ENCODE measurements around the gene PROS1.
A peak's percentile ranks its signal among the peaks of the same experiment; 100 is the strongest.

PROS1 gene

GRCh38 chr3:93973131-93974126, at the start of gene PROS1:
Gene PROS1 (minus strand): TSS chr3:93973896. CDS start chr3:93973749, 147 bp downstream.
- DNase-seq, result peak; percentile 80

- no peak for DNase-seq
Measured at GRCh38 chr3:94020293-94020692, 46.6 kb upstream of the PROS1 start.

- DNase-seq, result no peak
Measured at GRCh38 chr3:94019659-94020058, 46.0 kb upstream of the PROS1 start.

GRCh38 chr3:94015025-94015424, 41.3 kb upstream of the PROS1 start:
- no peak for DNase-seq

GRCh38 chr3:94012185-94012584, 38.5 kb upstream of the PROS1 start:
- no peak for DNase-seq

- peak; percentile 81 for DNase-seq
Measured at GRCh38 chr3:94011233-94011711, 37.6 kb upstream of the PROS1 start.

- DNase-seq, result no peak
Measured at GRCh38 chr3:94009608-94010007, 35.9 kb upstream of the PROS1 start.

- no peak for DNase-seq
Measured at GRCh38 chr3:94008253-94008652, 34.6 kb upstream of the PROS1 start.

GRCh38 chr3:94004301-94004910, 30.7 kb upstream of the PROS1 start:
- DNase-seq, result peak; percentile 60

GRCh38 chr3:94001827-94002495, 28.3 kb upstream of the PROS1 start:
- DNase-seq, result no peak

- no peak for DNase-seq
Measured at GRCh38 chr3:94001191-94001590, 27.5 kb upstream of the PROS1 start.

- DNase-seq, result no peak
Measured at GRCh38 chr3:93994056-93994455, 20.4 kb upstream of the PROS1 start.

GRCh38 chr3:93992207-93992606, 18.5 kb upstream of the PROS1 start:
- DNase-seq, result no peak

- DNase-seq, result no peak
Measured at GRCh38 chr3:93991631-93992030, 17.9 kb upstream of the PROS1 start.

GRCh38 chr3:93989241-93989640, 15.5 kb upstream of the PROS1 start:
- no peak for DNase-seq

- DNase-seq, result no peak
Measured at GRCh38 chr3:93988764-93989163, 15.1 kb upstream of the PROS1 start.

- no peak for DNase-seq
Measured at GRCh38 chr3:93988283-93988682, 14.6 kb upstream of the PROS1 start.

- no peak for DNase-seq
Measured at GRCh38 chr3:93984618-93985017, 10.9 kb upstream of the PROS1 start.

GRCh38 chr3:93983408-93983807, 9.7 kb upstream of the PROS1 start:
- no peak for DNase-seq

- no peak for DNase-seq
Measured at GRCh38 chr3:93981649-93982048, 8.0 kb upstream of the PROS1 start.

GRCh38 chr3:93979850-93980676, 6.4 kb upstream of the PROS1 start, which contains the start of gene ARL13B:
Gene ARL13B (plus strand): TSS chr3:93980155. CDS start chr3:93980424, 269 bp downstream.
- peak; percentile 99 for DNase-seq

- DNase-seq, result no peak
Measured at GRCh38 chr3:93969997-93970396, 3.7 kb downstream of the PROS1 start.
